ENCODE results near the gene ALCAM.

Gene ALCAM

GRCh38 chr3:105533960-105534359 is 167.3 kb downstream of the ALCAM start:
- DNase-seq, result no peak

GRCh38 chr3:105534491-105534890 is 167.8 kb downstream of the ALCAM start:
- DNase-seq, result no peak

- DNase-seq, result no peak
These were observed 170.8 kb downstream of the ALCAM start for GRCh38 chr3:105537371-105538080.

GRCh38 chr3:105538483-105538882 is 171.8 kb downstream of the ALCAM start:
- no peak for DNase-seq

- DNase-seq, result no peak
These were observed 173.2 kb downstream of the ALCAM start for GRCh38 chr3:105539897-105540296.

- no peak for DNase-seq
These were observed 175.7 kb downstream of the ALCAM start for GRCh38 chr3:105542282-105543019.

GRCh38 chr3:105545051-105545450 is 178.3 kb downstream of the ALCAM start:
- DNase-seq, result no peak

GRCh38 chr3:105553851-105554250 is 187.1 kb downstream of the ALCAM start:
- DNase-seq, result no peak

GRCh38 chr3:105555206-105555605 is 188.5 kb downstream of the ALCAM start:
- DNase-seq, result no peak

- DNase-seq, result no peak
These were observed 193.1 kb downstream of the ALCAM start for GRCh38 chr3:105559856-105560255.

- no peak for DNase-seq
These were observed 195.2 kb downstream of the ALCAM start for GRCh38 chr3:105561876-105562275.

GRCh38 chr3:105564546-105565288 is 198.0 kb downstream of the ALCAM start:
- DNase-seq, result no peak

- DNase-seq, result no peak
These were observed 204.3 kb downstream of the ALCAM start for GRCh38 chr3:105571005-105571404.

- no peak for DNase-seq
These were observed 205.8 kb downstream of the ALCAM start for GRCh38 chr3:105572501-105572900.

GRCh38 chr3:105579439-105579838 is 212.7 kb downstream of the ALCAM start:
- no peak for DNase-seq

GRCh38 chr3:105580296-105580965 is 213.7 kb downstream of the ALCAM start:
- no peak for DNase-seq

- no peak for DNase-seq
These were observed 215.3 kb downstream of the ALCAM start for GRCh38 chr3:105582015-105582414.

- DNase-seq, result no peak
These were observed 217.5 kb downstream of the ALCAM start for GRCh38 chr3:105584003-105584790.

GRCh38 chr3:105593315-105593714 is 226.6 kb downstream of the ALCAM start:
- DNase-seq, result no peak

- no peak for DNase-seq
These were observed 227.5 kb downstream of the ALCAM start for GRCh38 chr3:105594219-105594618.

GRCh38 chr3:105598042-105598796 is 231.5 kb downstream of the ALCAM start:
- no peak for DNase-seq

- DNase-seq, result no peak
These were observed 232.6 kb downstream of the ALCAM start for GRCh38 chr3:105599350-105599749.

Data from stimulated activated CD4-positive, alpha-beta T cell treated with anti-CD3 and anti-CD28 coated beads, Interleukin-2, amount 100 ng/mL, for 24 hours (primary cell).